GM12878 (cell line): Measurements from ENCODE around the gene COLQ. TPM values are rescaled to one million over a fixed set of nuclear protein-coding genes. Genes with fewer than 3 reads are reported as not detected.

Experiments
- ATAC-seq: fragments of 200-7000 bp; cut with Tn5 transposase; 3 replicates; pipeline ENCODE4 v1.9.1; 2020; ENCODE audit warnings: mild to moderate bottlenecking, moderate library complexity
- BruUV-seq: library from RNA; stranded (reverse); fragments of 400-500 nt; replicated peaks from 2 replicates; lab custom pipeline; 2021; lab: Mats Ljungman, UMichigan
- CTCF ChIA-PET: fragments of 300-600 bp; sonication (Branson Sonifier 250); formaldehyde crosslinking; extraction: SDS; loops from one replicate; lab custom pipeline; 2021; ENCODE audit warnings: inconsistent platforms; lab: Yijun Ruan, JAX
- POLR2A ChIA-PET: fragments of 350-600 bp; formaldehyde crosslinking; extraction: SDS; loops from one replicate; lab custom pipeline; 2021; ENCODE audit warnings: inconsistent platforms; lab: Charles Lee
- RAD21 ChIA-PET: fragments of 300-600 bp; sonication (Branson Sonifier 250); formaldehyde crosslinking; loops from one replicate; lab custom pipeline; 2023; ENCODE audit warnings: antibody characterized with exemption; ENCODE audit not compliant: unreplicated experiment; lab: Charles Lee
- SMC1A ChIA-PET: fragments of 300-600 bp; sonication (Branson Sonifier 250); formaldehyde crosslinking; loops from one replicate; lab custom pipeline; 2023; ENCODE audit not compliant: unreplicated experiment, uncharacterized antibody; lab: Charles Lee
- DNase-seq: peaks from one replicate; pipeline ENCODE4 v3.0.0-alpha.2; 2011; ENCODE audit warnings: low read depth, low spot score
- FAIRE-seq: peaks from 3 replicates; lab custom pipeline; 2011; peaks lifted over from hg19 to GRCh38; lab: Jason Lieb, UNC
- H2AFZ ChIP-seq: 2 replicates; pipeline ENCODE4 v1.6.0; 2011; ENCODE audit warnings: low read depth, low read length, control low read depth; ENCODE audit not compliant: control insufficient read depth
- H3K27ac ChIP-seq: 2 replicates; pipeline ENCODE4 v1.5.1; 2011; ENCODE audit warnings: control low read depth; ENCODE audit not compliant: control insufficient read depth, insufficient read depth
- H3K27me3 ChIP-seq, 2 experiments: replicated peaks in 1 of 2; 2 replicates each; pipeline versions ENCODE4 v1.6.0 to v1.6.1; 2011; ENCODE audit warnings: low read length in 1 of 2; ENCODE audit not compliant: control insufficient read depth in 2 of 2, insufficient read depth in 2 of 2
- H3K36me3 ChIP-seq, 2 experiments: 2 replicates each; pipeline ENCODE4 v1.5.1; 2011; ENCODE audit warnings: low read length in 1 of 2; ENCODE audit not compliant: control insufficient read depth in 2 of 2, insufficient read depth in 2 of 2
- H3K4me1 ChIP-seq: 2 replicates; pipeline ENCODE4 v1.6.1; 2011; ENCODE audit warnings: mild to moderate bottlenecking, low read length, moderate library complexity, mixed read lengths; ENCODE audit not compliant: control insufficient read depth, insufficient read depth
- H3K4me2 ChIP-seq: 2 replicates; pipeline ENCODE4 v1.6.0; 2011; ENCODE audit warnings: control low read depth; ENCODE audit not compliant: control insufficient read depth, insufficient read depth
- H3K4me3 ChIP-seq: fragments of 200-600 bp; sonication (generic); 2 replicates; pipeline ENCODE4 v1.5.1; 2016
- H3K79me2 ChIP-seq: 2 replicates; pipeline ENCODE4 v1.6.0; 2011; ENCODE audit warnings: low read length; ENCODE audit not compliant: control insufficient read depth, insufficient read depth
- H3K9ac ChIP-seq: 2 replicates; pipeline ENCODE4 v1.8.0; 2011; ENCODE audit warnings: low read length, control low read depth, mixed read lengths; ENCODE audit not compliant: control insufficient read depth, insufficient read depth
- H3K9me3 ChIP-seq: replicated peaks from 3 replicates; pipeline ENCODE4 v1.5.1; 2011; ENCODE audit warnings: mild to moderate bottlenecking, low read length; ENCODE audit not compliant: control insufficient read depth, insufficient read depth
- H4K20me1 ChIP-seq: 2 replicates; pipeline ENCODE4 v1.6.0; 2011; ENCODE audit not compliant: control insufficient read depth, insufficient read depth
- ATF7 ChIP-seq: fragments of 450-650 bp; IDR thresholded peaks from 2 replicates; pipeline ENCODE4 v1.6.1; 2016; ENCODE audit warnings: low read depth, mild to moderate bottlenecking
- BCL3 ChIP-seq: IDR thresholded peaks from 2 replicates; pipeline ENCODE4 v1.6.1; 2011; ENCODE audit warnings: borderline replicate concordance, low read depth, mild to moderate bottlenecking, moderate library complexity, low read length; ENCODE audit not compliant: insufficient read depth, poor library complexity, severe bottlenecking
- BHLHE40 ChIP-seq, 2 experiments: fragments of 450-650 bp in 1 of 2; IDR thresholded peaks; 2 replicates each; pipeline ENCODE4 v1.6.1; 2011 to 2017; ENCODE audit warnings: low read depth in 2 of 2, borderline replicate concordance in 1 of 2, improper control_type of control experiment in 1 of 2, low read length in 1 of 2, mild to moderate bottlenecking in 1 of 2
- CHD1 ChIP-seq: IDR thresholded peaks from 2 replicates; pipeline ENCODE4 v1.6.1; 2012; ENCODE audit warnings: low read depth, low read length, improper control_type of control experiment
- EED ChIP-seq: sonication (generic); IDR thresholded peaks from 2 replicates; pipeline ENCODE4 v1.6.1; 2016; ENCODE audit warnings: antibody characterized with exemption, low read depth
- ELK1 ChIP-seq: IDR thresholded peaks from 2 replicates; pipeline ENCODE4 v1.6.1; 2012; ENCODE audit warnings: low read depth, low read length, improper control_type of control experiment
- EP300 ChIP-seq, 2 experiments: fragments of 150-350 bp in 1 of 2; IDR thresholded peaks; 2 replicates each; pipeline ENCODE4 v1.6.1; 2011 to 2012; ENCODE audit warnings: low read depth in 2 of 2, low read length in 2 of 2, borderline replicate concordance in 1 of 2, improper control_type of control experiment in 1 of 2, inconsistent platforms in 1 of 2; ENCODE audit not compliant: control insufficient read depth in 1 of 2
- ETV6 ChIP-seq, 2 experiments: fragments of 450-650 bp in 1 of 2; IDR thresholded peaks in 1 of 2; conservative IDR thresholded peaks in 1 of 2; 2 replicates each; pipeline ENCODE4 v1.6.1; 2014; ENCODE audit warnings: antibody characterized with exemption in 1 of 2, borderline replicate concordance in 1 of 2, low read depth in 1 of 2, mild to moderate bottlenecking in 1 of 2, moderate library complexity in 1 of 2
- FOS ChIP-seq: IDR thresholded peaks from 3 replicates; pipeline ENCODE4 v1.6.1; 2011; ENCODE audit warnings: borderline replicate concordance; ENCODE audit not compliant: insufficient read length; ENCODE audit errors: extremely low read depth
- IKZF1 ChIP-seq: fragments of 450-650 bp; conservative IDR thresholded peaks from 2 replicates; pipeline ENCODE4 v1.6.1; 2017; ENCODE audit warnings: antibody characterized with exemption, mild to moderate bottlenecking
- KAT2A ChIP-seq: conservative IDR thresholded peaks from 2 replicates; pipeline ENCODE4 v1.6.1; 2011; ENCODE audit warnings: low read depth, low read length; ENCODE audit not compliant: control insufficient read depth
- MTA3 ChIP-seq: IDR thresholded peaks from 2 replicates; pipeline ENCODE4 v1.6.1; 2012; ENCODE audit warnings: low read length, inconsistent platforms, borderline replicate concordance
- MYB ChIP-seq: fragments of 150-350 bp; IDR thresholded peaks from 2 replicates; pipeline ENCODE4 v1.6.1; 2014; ENCODE audit warnings: mild to moderate bottlenecking, low read depth, low read length, borderline replicate concordance
- NBN ChIP-seq: fragments of 450-650 bp; IDR thresholded peaks from 2 replicates; pipeline ENCODE4 v1.6.1; 2016
- PBX3 ChIP-seq: IDR thresholded peaks from 2 replicates; pipeline ENCODE4 v1.6.1; 2011; ENCODE audit warnings: mild to moderate bottlenecking, low read depth, low read length, moderate library complexity; ENCODE audit not compliant: insufficient replicate concordance
- POLR2AphosphoS2 ChIP-seq: IDR thresholded peaks from 2 replicates; pipeline ENCODE4 v1.6.1; 2011; ENCODE audit warnings: low read depth, mild to moderate bottlenecking, low read length, improper control_type of control experiment, moderate library complexity
- SMC3 ChIP-seq: IDR thresholded peaks from 2 replicates; pipeline ENCODE4 v1.6.1; 2011; ENCODE audit warnings: low read length, improper control_type of control experiment, borderline replicate concordance
- SPI1 ChIP-seq: IDR thresholded peaks from 2 replicates; pipeline ENCODE4 v1.6.1; 2011; ENCODE audit warnings: low read depth, mild to moderate bottlenecking, low read length, moderate library complexity, borderline replicate concordance; ENCODE audit not compliant: insufficient read depth
- ZBED1 ChIP-seq: IDR thresholded peaks from 2 replicates; pipeline ENCODE4 v1.6.1; 2016; ENCODE audit warnings: borderline replicate concordance
- ZNF217 ChIP-seq: fragments of 450-650 bp; IDR thresholded peaks from 2 replicates; pipeline ENCODE4 v1.6.1; 2017; ENCODE audit warnings: antibody characterized with exemption, mild to moderate bottlenecking
- ZNF274 ChIP-seq: IDR thresholded peaks from one replicate; pipeline ENCODE4 v1.8.0; 2011; ENCODE audit not compliant: insufficient read length, insufficient read depth
- WGBS: methylation state at CpG from one replicate; pipeline ENCODE4 v1.1.6; 2016; ENCODE audit warnings: low lambda C conversion rate; ENCODE audit not compliant: insufficient replicate concordance, insufficient coverage; ENCODE audit errors: missing lambda C conversion rate; 5-methylcytosine and 5-hydroxymethylcytosine counted together
- in situ Hi-C: fragments of 300-500 bp; cut with MboI; formaldehyde crosslinking; loops from 9 replicates; pipeline ENCODE4 v1.14.3; 2018; ENCODE audit warnings: mixed read lengths
- intact Hi-C: fragments of 100-400 bp; cut with micrococcal nuclease; formaldehyde crosslinking; loops from one replicate; pipeline ENCODE4 v1.14.2; 2022; ENCODE audit not compliant: unreplicated experiment
- polyA plus RNA-seq, 11 experiments: library from polyadenylated mRNA; depleted of rRNA in 4 of 11; unstranded in 6 of 11; stranded (reverse) in 5 of 11; fragments of >200 nt; fragmentation: Nextera tagmentation in 4 of 11; fragmentation: Illumina TruSeq in 1 of 11; extraction: Ambion mirVana in 4 of 11; extraction: Trizol in 1 of 11; gene quantifications; 1 replicate in 1 of 11; 2 replicates in 10 of 11; pipeline versions ENCODE4 v1.2.1 to v1.2.3, GENCODE V29; 2011 to 2016; ENCODE audit warnings: inconsistent platforms in 2 of 11, missing spikeins in 2 of 11, low read depth in 1 of 11
- total RNA-seq, 4 experiments: library from RNA; depleted of rRNA in 3 of 4; stranded (reverse); fragments of >200 nt in 3 of 4; fragmentation: Illumina TruSeq in 1 of 4; extraction: Trizol in 1 of 4; gene quantifications; 2 replicates each; pipeline versions ENCODE4 v1.2.1 to v1.2.3, GENCODE V29; 2013 to 2021

The COLQ gene
- total and polyA plus RNA-seq, 10 of the 15 experiments (the other 5 are each of a cell fraction or from before 2014, with no cell fraction given) = 0.13 to 2.7 (median 0.70) TPM

GRCh38 chr3:15556512-15556911 is 35.0 kb upstream of the COLQ start (continued):
- TF ChIP-seq BCL3 (no peak), NBN (peak; percentile 73; the same call in 1 of the 2 replicates), ZNF217 (peak; percentile 69; the same call in 1 of the 2 replicates), ETV6 (conservative IDR thresholded peaks at IDR 0.05 in 1 of 2, IDR thresholded peaks at IDR 0.05 in 1 of 2; ENCODE audit: borderline replicate concordance in 1 of 2, low read depth in 1 of 2) (peak in 1 of 2 experiments; percentile 59; a peak in 1 of 4 replicates), SPI1 (peak; percentile 90), EP300 (IDR thresholded peaks at IDR 0.05; ENCODE audit: borderline replicate concordance in 1 of 2, control insufficient read depth in 1 of 2, low read depth in 2 of 2, low read length in 2 of 2) (peak; percentile 56 to 86; a peak in 3 of 4 replicates), MTA3 (peak; percentile 57; the same call in 1 of the 2 replicates)

GRCh38 chr3:15553749-15554148 is 32.2 kb upstream of the COLQ start:
- ChIA-PET RAD21 (no interaction called here), POLR2A (no interaction called here), SMC1A (no interaction called here), CTCF (no interaction called here)
- peaks cover 13% of the 10 kb centered on the region for H3K4me1 ChIP-seq
- H3K36me3 ChIP-seq = peaks cover 0 to 4% of the 10 kb centered on the region in 2 experiments; a peak in 1 of 4 replicates
- no peak overlapping the region for H2AFZ ChIP-seq
- DNase-seq (no peak), ATAC-seq (no peak), FAIRE-seq (no peak)
- no peaks in the 10 kb centered on the region for H3K9me3 ChIP-seq
- WGBS = 94% methylated on average over 3 of the region's 3 CpGs
- BruUV-seq = no TSS peak
- H3K27me3 ChIP-seq = no peaks in the 10 kb centered on the region
- in situ Hi-C loops (loop anchor here (10.0 kb wide), 1 partner anchor 289 kb away; no protein-coding TSS in a partner anchor), intact Hi-C loops (no loop called here)
- no peaks in the 10 kb centered on the region for H4K20me1 ChIP-seq
- no peak overlapping the region for H3K9ac ChIP-seq
- no peaks in the 10 kb centered on the region for H3K79me2 ChIP-seq
- no peak overlapping the region for H3K27ac ChIP-seq
- no peak overlapping the region for H3K4me2 ChIP-seq
- no peak overlapping the region for H3K4me3 ChIP-seq
- no peak for TF ChIP-seq ZBED1
- TF ChIP-seq PBX3 = no peak
- TF ChIP-seq KAT2A = no peak
- TF ChIP-seq ATF7 = no peak
- TF ChIP-seq MYB = no peak
- TF ChIP-seq ZNF274 = no peak
- no peak for TF ChIP-seq SMC3
- TF ChIP-seq POLR2AphosphoS2 = no peak
- no peak for TF ChIP-seq BHLHE40 (IDR thresholded peaks at IDR 0.05; ENCODE audit: borderline replicate concordance in 1 of 2, low read depth in 2 of 2, low read length in 1 of 2)
- no peak for TF ChIP-seq IKZF1
- TF ChIP-seq FOS = no peak
- no peak for TF ChIP-seq CHD1
- no peak for TF ChIP-seq ELK1
- no peak for TF ChIP-seq EED
